HCT116 (cell line): Measurements from ENCODE around the gene COLEC11. TPM values are rescaled to one million over a fixed set of nuclear protein-coding genes. Genes with fewer than 3 reads are reported as not detected.

Source experiments
- ATAC-seq: fragments of 200-7000 bp; cut with Tn5 transposase; 2 replicates; pipeline ENCODE4 v1.9.1; 2020; ENCODE audit warnings: mild to moderate bottlenecking, moderate library complexity
- BruUV-seq: library from RNA; stranded (reverse); fragments of 400-500 nt; replicated peaks from 2 replicates; lab custom pipeline; 2021; lab: Mats Ljungman, UMichigan
- CTCF ChIA-PET: fragments of 300-600 bp; sonication (Branson Sonifier 250); formaldehyde crosslinking; loops from one replicate; lab custom pipeline; 2021; ENCODE audit warnings: antibody characterized with exemption; lab: Charles Lee
- POLR2A ChIA-PET: fragments of 300-600, 350-600 bp; sonication (Branson Sonifier 250); formaldehyde crosslinking; loops from one replicate; lab custom pipeline; 2021; ENCODE audit warnings: antibody characterized with exemption; lab: Charles Lee
- RAD21 ChIA-PET, 2 experiments: fragments of 300-600 bp; sonication (Branson Sonifier 250); formaldehyde crosslinking; loops; one replicate each; lab custom pipeline; 2023; ENCODE audit warnings: low total read pairs in 2 of 2; ENCODE audit not compliant: uncharacterized antibody in 2 of 2, unreplicated experiment in 2 of 2, low non-redundant PET in 1 of 2; lab: Charles Lee
- DNase-seq: peaks from one replicate; pipeline ENCODE4 v3.0.0-alpha.2; 2010; ENCODE audit warnings: low read depth, low spot score
- H2AFZ ChIP-seq: fragments of 200-600 bp; shearing (Covaris generic), sonication (generic); 2 replicates; pipeline ENCODE4 v1.6.1; 2017; ENCODE audit warnings: low read depth, mixed run types, mixed read lengths, antibody characterized with exemption, low read length; ENCODE audit not compliant: poor library complexity, severe bottlenecking
- H3K27ac ChIP-seq: 2 replicates; pipeline ENCODE4 v1.5.1; 2012; ENCODE audit warnings: low read depth, low read length
- H3K27me3 ChIP-seq: fragments of 200-600 bp; sonication (generic); 2 replicates; pipeline ENCODE4 v1.6.1; 2016; ENCODE audit warnings: mixed run types, low read length, mixed read lengths; ENCODE audit not compliant: insufficient read depth
- H3K36me3 ChIP-seq, 2 experiments: fragments of 200-500 bp in 1 of 2; fragments of 200-600 bp in 1 of 2; sonication (Bioruptor generic) in 1 of 2; sonication (generic) in 1 of 2; 2 replicates each; pipeline versions ENCODE4 v1.5.1 to v1.6.1; 2014 to 2016; ENCODE audit warnings: low read length in 2 of 2, inconsistent platforms in 1 of 2, mixed read lengths in 1 of 2, mixed run types in 1 of 2; ENCODE audit not compliant: insufficient read depth in 2 of 2, control insufficient read depth in 1 of 2
- H3K4me1 ChIP-seq, 2 experiments: fragments of 200-600 bp in 1 of 2; sonication (generic) in 1 of 2; 2 replicates each; pipeline versions ENCODE4 v1.5.1 to v1.6.1; 2012 to 2017; ENCODE audit warnings: low read length in 2 of 2, inconsistent platforms in 1 of 2, mild to moderate bottlenecking in 1 of 2, mixed read lengths in 1 of 2, mixed run types in 1 of 2, moderate library complexity in 1 of 2; ENCODE audit not compliant: insufficient read depth in 2 of 2, control insufficient read depth in 1 of 2
- H3K4me2 ChIP-seq: fragments of 200-600 bp; sonication (generic); 2 replicates; pipeline ENCODE4 v1.6.1; 2017; ENCODE audit warnings: mixed run types, low read length, mixed read lengths
- H3K4me3 ChIP-seq, 2 experiments: fragments of 200-600 bp in 1 of 2; sonication (generic) in 1 of 2; replicated peaks in 1 of 2; 2 replicates each; pipeline ENCODE4 v1.5.1; 2011 to 2016; ENCODE audit warnings: low read length in 2 of 2, control low read depth in 1 of 2, low read depth in 1 of 2, mild to moderate bottlenecking in 1 of 2, mixed read lengths in 1 of 2, mixed run types in 1 of 2
- H3K79me2 ChIP-seq: fragments of 200-600 bp; sonication (generic); 2 replicates; pipeline ENCODE4 v1.6.1; 2017; ENCODE audit warnings: mild to moderate bottlenecking, mixed run types, low read length, moderate library complexity, mixed read lengths; ENCODE audit not compliant: insufficient read depth
- H3K9ac ChIP-seq: fragments of 200-600 bp; sonication (generic); 2 replicates; pipeline ENCODE4 v1.6.1; 2016; ENCODE audit warnings: low read length, mixed read lengths
- H3K9me2 ChIP-seq: fragments of 200-600 bp; sonication (generic), shearing (Covaris generic); 2 replicates; pipeline ENCODE4 v1.6.1; 2017; ENCODE audit warnings: mixed run types, mild to moderate bottlenecking, moderate library complexity; ENCODE audit not compliant: insufficient read depth
- H3K9me3 ChIP-seq, 2 experiments: fragments of 200-500 bp in 1 of 2; fragments of 200-600 bp in 1 of 2; sonication (Bioruptor generic) in 1 of 2; sonication (generic) in 1 of 2; 2 replicates each; pipeline ENCODE4 v1.6.1; 2014 to 2017; ENCODE audit warnings: low read length in 2 of 2, mixed read lengths in 2 of 2, inconsistent platforms in 1 of 2, low read depth in 1 of 2, mild to moderate bottlenecking in 1 of 2, mixed run types in 1 of 2, moderate library complexity in 1 of 2; ENCODE audit not compliant: control insufficient read depth in 1 of 2, insufficient read depth in 1 of 2
- H4K20me1 ChIP-seq: fragments of 200-600 bp; sonication (generic), shearing (Covaris generic); 2 replicates; pipeline ENCODE4 v1.6.1; 2017; ENCODE audit warnings: mixed run types, mild to moderate bottlenecking, moderate library complexity; ENCODE audit not compliant: insufficient read depth
- CTCF ChIP-seq, 3 experiments: fragments of 200-600 bp in 1 of 3; sonication (generic) in 1 of 3; IDR thresholded peaks in 2 of 3; conservative IDR thresholded peaks in 1 of 3; 2 replicates each; pipeline ENCODE4 v1.5.1; 2012 to 2017; ENCODE audit warnings: low read depth in 2 of 3, low read length in 2 of 3, antibody characterized with exemption in 1 of 3, borderline replicate concordance in 1 of 3, control low read depth in 1 of 3, mild to moderate bottlenecking in 1 of 3, mixed read lengths in 1 of 3, mixed run types in 1 of 3, moderate library complexity in 1 of 3; ENCODE audit not compliant: insufficient read depth in 1 of 3
- JUND ChIP-seq: IDR thresholded peaks from 2 replicates; pipeline ENCODE4 v1.6.1; 2012
- POLR2A ChIP-seq: IDR thresholded peaks from 2 replicates; pipeline ENCODE4 v1.7.0; 2011; ENCODE audit warnings: borderline replicate concordance; ENCODE audit not compliant: insufficient read depth, insufficient read length; ENCODE audit errors: extremely low read depth
- POLR2AphosphoS5 ChIP-seq: IDR thresholded peaks from 2 replicates; pipeline ENCODE4 v1.6.1; 2011; ENCODE audit warnings: mild to moderate bottlenecking, low read depth, low read length, moderate library complexity
- SIN3A ChIP-seq: IDR thresholded peaks from 2 replicates; pipeline ENCODE4 v1.6.1; 2012; ENCODE audit warnings: low read depth
- SP1 ChIP-seq: IDR thresholded peaks from 2 replicates; pipeline ENCODE4 v1.6.1; 2012; ENCODE audit warnings: low read depth
- SRF ChIP-seq: IDR thresholded peaks from 2 replicates; pipeline ENCODE4 v1.6.1; 2012; ENCODE audit warnings: low read depth
- TCF7L2 ChIP-seq: IDR thresholded peaks from 2 replicates; pipeline ENCODE4 v1.7.0; 2011; ENCODE audit warnings: borderline replicate concordance, inconsistent platforms; ENCODE audit not compliant: insufficient read depth, insufficient read length; ENCODE audit errors: extremely low read depth
- YY1 ChIP-seq: IDR thresholded peaks from 2 replicates; pipeline ENCODE4 v1.6.1; 2011; ENCODE audit warnings: low read length, low read depth, moderate library complexity, mild to moderate bottlenecking; ENCODE audit not compliant: insufficient replicate concordance; ENCODE audit errors: extremely low read depth
- ZBTB33 ChIP-seq: IDR thresholded peaks from 2 replicates; pipeline ENCODE4 v1.6.1; 2011; ENCODE audit warnings: mild to moderate bottlenecking, low read length, moderate library complexity; ENCODE audit not compliant: insufficient replicate concordance; ENCODE audit errors: extremely low read depth
- ZNF274 ChIP-seq: fragments of 200-500 bp; sonication (Bioruptor generic); IDR thresholded peaks from 2 replicates; pipeline ENCODE4 v1.6.1; 2014; ENCODE audit warnings: mild to moderate bottlenecking, low read depth, low read length, inconsistent platforms
- intact Hi-C: fragments of 100-400 bp; cut with micrococcal nuclease; formaldehyde crosslinking; loops from 2 replicates; pipeline ENCODE4 v1.10.0; 2022
- total RNA-seq: library from RNA; stranded (reverse); gene quantifications from one replicate; pipeline ENCODE4 v1.2.1, GENCODE V29; 2021; ENCODE audit not compliant: unreplicated experiment

Gene COLEC11
- total RNA-seq, 1 experiment from 2014 or later: 0.15 TPM

GRCh38 chr2:3588084-3588483, 6.8 kb upstream of the COLEC11 start:
- no peak for ATAC-seq
- Histone ChIP-seq H3K9me3 (no peaks in the 10 kb centered on the region), H3K9ac (no peak overlapping the region), H3K27me3 (no peaks in the 10 kb centered on the region), H4K20me1 (no peaks in the 10 kb centered on the region), H3K4me2 (no peak overlapping the region), H3K27ac (no peak overlapping the region), H2AFZ (no peak overlapping the region), H3K79me2 (no peaks in the 10 kb centered on the region; the same call in 1 of the 2 replicates), H3K4me3 (no peak overlapping the region), H3K9me2 (no peaks in the 10 kb centered on the region), H3K36me3 (peaks cover 0 to 6% of the 10 kb centered on the region in 2 experiments; a peak in 2 of 4 replicates), H3K4me1 (no peaks in the 10 kb centered on the region)
- DNase-seq: no peak
- ChIA-PET POLR2A (no interaction called here), RAD21 (no interaction called here), CTCF (no interaction called here)
- TF ChIP-seq SRF (no peak), ZNF274 (no peak), YY1 (no peak), SP1 (no peak), JUND (no peak), POLR2A (no peak), POLR2AphosphoS5 (no peak), ZBTB33 (no peak), SIN3A (no peak), CTCF (IDR thresholded peaks at IDR 0.05 in 2 of 3, conservative IDR thresholded peaks at IDR 0.05 in 1 of 3; ENCODE audit: borderline replicate concordance in 1 of 3, insufficient read depth in 1 of 3, low read depth in 2 of 3, low read length in 2 of 3) (no peak), TCF7L2 (no peak)
- BruUV-seq: no TSS peak
- intact Hi-C loops: no loop called here
